Skeletal muscle satellite cell (primary cell): ENCODE measurements around the gene PPP3CA.

Experiments used
- H3K27me3 ChIP-seq: 2 replicates; pipeline ENCODE4 v1.7.0; 2013; ENCODE audit warnings: low read length; ENCODE audit not compliant: control insufficient read depth, insufficient read depth
- H3K36me3 ChIP-seq: 2 replicates; pipeline ENCODE4 v1.7.0; 2013; ENCODE audit warnings: mild to moderate bottlenecking, control low read depth, low read length; ENCODE audit not compliant: insufficient read depth
- H3K4me1 ChIP-seq: 2 replicates; pipeline ENCODE4 v1.7.0; 2013; ENCODE audit warnings: low read length; ENCODE audit not compliant: control insufficient read depth, insufficient read depth
- H3K4me2 ChIP-seq: 2 replicates; pipeline ENCODE4 v1.7.0; 2013; ENCODE audit warnings: mild to moderate bottlenecking, low read length
- H3K4me3 ChIP-seq: 2 replicates; pipeline ENCODE4 v1.7.0; 2013; ENCODE audit warnings: low read length
- H3K9ac ChIP-seq: 2 replicates; pipeline ENCODE4 v1.7.0; 2013; ENCODE audit warnings: mild to moderate bottlenecking, low read depth, low read length, moderate library complexity
- H3K9me3 ChIP-seq: replicated peaks from 2 replicates; pipeline ENCODE4 v1.7.0; 2013; ENCODE audit warnings: mild to moderate bottlenecking, control low read depth, low read length

Gene PPP3CA

DNA sequence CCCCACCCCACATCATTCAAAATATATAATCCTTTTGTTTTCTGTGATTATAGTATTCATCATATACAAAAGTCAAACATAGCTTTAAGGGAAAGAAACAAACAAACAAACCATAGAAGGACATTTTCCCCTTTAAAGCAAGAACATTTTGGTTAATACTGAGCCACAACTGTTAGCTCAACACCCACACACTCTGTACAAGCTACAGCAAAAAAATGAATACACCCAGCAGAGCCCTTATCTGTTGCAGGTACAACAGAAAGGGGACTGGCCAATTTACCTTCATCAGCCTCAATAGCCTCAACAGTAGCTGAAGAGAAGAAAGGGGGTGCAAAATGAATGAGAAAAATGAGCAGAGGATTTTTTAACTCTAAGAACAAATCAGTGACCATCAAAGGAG is 318.4 kb downstream of the PPP3CA start:
- Histone ChIP-seq H3K9ac (no peak overlapping the region), H3K4me1 (no peaks in the 10 kb centered on the region), H3K4me2 (no peak overlapping the region), H3K27me3 (no peaks in the 10 kb centered on the region), H3K9me3 (no peaks in the 10 kb centered on the region), H3K36me3 (peaks cover 19% of the 10 kb centered on the region), H3K4me3 (no peak overlapping the region)

DNA sequence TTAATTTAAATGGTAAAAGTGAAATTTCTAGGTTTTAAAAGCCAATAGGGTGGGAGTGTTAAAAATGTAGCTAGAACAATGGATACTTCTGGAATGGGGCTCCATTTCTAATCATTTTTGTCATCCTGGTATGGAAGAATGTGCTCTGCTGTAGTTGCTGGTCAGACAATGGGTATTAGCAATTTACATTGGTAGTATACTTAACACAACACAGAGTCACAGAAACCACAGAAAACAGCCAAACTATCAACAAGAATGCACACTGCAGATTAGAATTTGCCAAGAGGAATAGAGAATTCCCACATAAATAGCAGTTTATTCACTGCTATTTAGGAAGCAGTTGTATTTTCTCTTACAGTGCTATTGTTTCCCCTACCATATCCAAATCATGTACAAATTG is 319.6 kb downstream of the PPP3CA start:
- Histone ChIP-seq H3K4me1 (peaks cover 3% of the 10 kb centered on the region), H3K4me2 (no peak overlapping the region), H3K9me3 (no peaks in the 10 kb centered on the region), H3K27me3 (no peaks in the 10 kb centered on the region), H3K36me3 (peaks cover 19% of the 10 kb centered on the region), H3K9ac (no peak overlapping the region), H3K4me3 (no peak overlapping the region)

DNA sequence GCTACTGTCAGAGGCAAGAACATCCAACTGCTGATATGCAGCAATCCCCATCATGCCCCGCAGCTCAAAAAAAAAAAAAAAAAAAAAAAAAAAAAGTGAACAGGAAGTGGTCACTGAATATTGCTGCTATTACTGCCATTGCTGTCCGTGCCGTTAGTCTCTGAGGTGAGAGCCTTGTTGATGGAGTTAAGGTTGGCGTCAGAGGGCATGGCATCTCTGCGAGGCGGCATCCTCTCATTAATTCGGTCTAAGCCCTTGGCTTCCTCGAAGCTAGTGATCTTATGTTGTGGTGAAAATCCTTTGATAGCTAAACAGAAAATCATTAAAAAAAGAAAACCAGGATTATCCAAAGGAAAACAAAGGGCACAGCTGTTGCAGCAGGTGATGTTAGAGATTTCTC is 321.6 kb downstream of the PPP3CA start:
- Histone ChIP-seq H3K4me2 (no peak overlapping the region), H3K9ac (no peak overlapping the region), H3K27me3 (no peaks in the 10 kb centered on the region), H3K36me3 (peaks cover 16% of the 10 kb centered on the region), H3K4me3 (no peak overlapping the region), H3K9me3 (no peaks in the 10 kb centered on the region), H3K4me1 (peaks cover 22% of the 10 kb centered on the region)

DNA sequence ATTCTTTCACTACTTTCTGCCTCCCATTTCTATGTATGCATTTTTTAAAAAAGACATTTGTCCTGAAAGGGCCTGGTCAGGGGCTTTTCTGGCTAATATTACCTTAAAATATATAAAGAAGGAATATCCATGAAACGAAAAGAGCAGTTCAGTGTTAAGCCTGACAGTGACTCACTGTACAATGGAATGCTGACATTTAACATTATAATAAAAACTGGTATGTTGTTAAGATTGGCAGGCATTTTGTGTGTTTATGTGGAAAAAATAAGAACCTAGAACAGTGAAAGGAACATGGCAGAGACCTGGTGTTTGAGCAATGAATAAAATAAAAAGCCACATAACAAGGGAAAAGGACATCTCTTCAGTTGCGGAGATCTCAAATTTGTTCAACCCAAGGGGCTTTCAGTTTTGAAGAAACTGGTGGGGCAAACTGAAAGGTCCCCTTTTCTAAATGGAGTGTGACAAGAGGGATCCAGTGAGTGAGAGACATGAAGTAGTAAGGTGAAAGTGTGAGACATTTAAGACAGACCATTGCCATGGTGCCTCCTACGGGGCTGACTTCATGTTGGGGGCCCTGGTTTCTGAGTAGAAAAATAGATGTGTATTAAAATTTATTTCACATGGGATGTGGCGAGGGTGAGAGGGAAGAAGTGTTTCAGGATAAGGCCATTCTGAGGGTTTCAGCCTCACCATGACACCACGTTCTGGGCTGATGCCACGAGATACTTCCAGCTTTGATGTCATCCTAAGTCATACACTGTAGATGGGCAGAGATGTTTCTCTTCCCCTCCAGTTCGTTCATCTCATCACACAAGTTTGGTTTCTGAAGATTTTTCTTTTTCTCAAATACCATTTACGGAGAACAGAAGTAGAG is 324.9 kb downstream of the PPP3CA start:
- peaks cover 35% of the 10 kb centered on the region for H3K4me1 ChIP-seq
- H3K9me3 ChIP-seq = no peaks in the 10 kb centered on the region
- H3K36me3 ChIP-seq = peaks cover 11% of the 10 kb centered on the region
- H3K4me3 ChIP-seq = no peak overlapping the region
- H3K4me2 ChIP-seq = peak overlapping the region; percentile 32
- no peaks in the 10 kb centered on the region for H3K27me3 ChIP-seq
- peak overlapping the region; percentile 9 for H3K9ac ChIP-seq

DNA sequence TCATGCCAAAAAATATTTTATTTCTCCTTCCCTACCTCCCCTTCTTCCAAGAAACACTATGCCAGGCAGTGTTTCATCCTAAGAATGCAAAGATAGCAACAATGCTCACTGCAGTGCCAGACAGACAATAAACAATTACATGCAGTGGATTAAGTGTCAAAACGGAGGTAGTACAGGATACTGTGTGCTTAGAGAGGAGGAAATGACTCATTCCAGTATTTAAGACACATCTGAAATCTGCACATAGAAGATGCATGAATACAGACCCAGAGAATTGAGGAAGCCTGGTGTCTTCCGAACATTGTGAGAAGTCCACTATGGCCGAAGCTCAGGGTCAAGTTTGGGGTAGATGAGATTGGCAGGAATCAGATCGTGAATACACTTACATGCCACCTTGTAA is 326.4 kb downstream of the PPP3CA start:
- no peaks in the 10 kb centered on the region for H3K27me3 ChIP-seq
- H3K4me2 ChIP-seq = peak overlapping the region; percentile 52
- peak overlapping the region; percentile 9 for H3K4me3 ChIP-seq
- H3K9me3 ChIP-seq = no peaks in the 10 kb centered on the region
- peaks cover 35% of the 10 kb centered on the region for H3K4me1 ChIP-seq
- H3K36me3 ChIP-seq = peaks cover 4% of the 10 kb centered on the region
- H3K9ac ChIP-seq = no peak overlapping the region

- Histone ChIP-seq H3K9ac (no peak overlapping the region), H3K36me3 (peaks cover 1% of the 10 kb centered on the region)
Measured at GRCh38 chr4:101019941-101020401, 327.4 kb downstream of the PPP3CA start.

GRCh38 chr4:101019313-101019712 is 328.0 kb downstream of the PPP3CA start:
- no peak overlapping the region for H3K4me3 ChIP-seq
- H3K9me3 ChIP-seq = no peaks in the 10 kb centered on the region
- H3K9ac ChIP-seq = no peak overlapping the region
- H3K4me1 ChIP-seq = peaks cover 35% of the 10 kb centered on the region
- no peaks in the 10 kb centered on the region for H3K27me3 ChIP-seq
- no peaks in the 10 kb centered on the region for H3K36me3 ChIP-seq
- no peak overlapping the region for H3K4me2 ChIP-seq

More at GRCh38 chr4:101019941-101020401, 327.4 kb downstream of the PPP3CA start:
- no peak overlapping the region for H3K4me2 ChIP-seq
- H3K27me3 ChIP-seq = no peaks in the 10 kb centered on the region
- H3K4me3 ChIP-seq = no peak overlapping the region
- H3K9me3 ChIP-seq = no peaks in the 10 kb centered on the region
- H3K4me1 ChIP-seq = peaks cover 35% of the 10 kb centered on the region

- H3K4me1 ChIP-seq = peaks cover 35% of the 10 kb centered on the region
- no peaks in the 10 kb centered on the region for H3K36me3 ChIP-seq
- no peak overlapping the region for H3K4me2 ChIP-seq
- no peak overlapping the region for H3K4me3 ChIP-seq
- no peaks in the 10 kb centered on the region for H3K9me3 ChIP-seq
- no peaks in the 10 kb centered on the region for H3K27me3 ChIP-seq
- H3K9ac ChIP-seq = no peak overlapping the region
Measured at GRCh38 chr4:101018836-101019235, 328.5 kb downstream of the PPP3CA start.

GRCh38 chr4:101014417-101014816 is 332.9 kb downstream of the PPP3CA start:
- Histone ChIP-seq H3K9ac (no peak overlapping the region), H3K27me3 (no peaks in the 10 kb centered on the region), H3K4me1 (peaks cover 8% of the 10 kb centered on the region), H3K36me3 (no peaks in the 10 kb centered on the region), H3K4me3 (no peak overlapping the region), H3K4me2 (no peak overlapping the region), H3K9me3 (no peaks in the 10 kb centered on the region)

GRCh38 chr4:101010987-101011386 is 336.3 kb downstream of the PPP3CA start:
- H3K9me3 ChIP-seq = no peaks in the 10 kb centered on the region
- no peaks in the 10 kb centered on the region for H3K27me3 ChIP-seq
- H3K4me1 ChIP-seq = peaks cover 8% of the 10 kb centered on the region
- no peaks in the 10 kb centered on the region for H3K36me3 ChIP-seq
- no peak overlapping the region for H3K4me3 ChIP-seq
- H3K9ac ChIP-seq = no peak overlapping the region
- H3K4me2 ChIP-seq = no peak overlapping the region

DNA sequence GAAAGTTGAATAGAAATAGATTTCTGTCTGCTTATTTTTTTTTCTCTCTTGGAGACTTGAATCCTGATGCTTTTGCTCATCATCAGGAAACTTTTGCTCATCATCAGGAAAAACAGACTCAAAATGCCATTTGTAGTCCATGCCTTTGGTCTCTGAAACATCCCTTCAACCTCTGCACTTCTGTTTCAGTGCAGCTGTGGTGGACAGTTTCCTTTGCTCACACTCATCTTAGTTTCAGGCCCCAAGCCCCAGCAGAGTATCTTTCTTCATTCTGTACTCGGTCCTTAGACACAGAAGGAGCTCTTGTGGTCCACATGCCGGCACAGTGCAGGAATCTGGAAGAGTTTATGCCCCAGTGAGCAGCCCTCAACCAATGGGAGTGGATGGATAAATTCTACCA is 337.9 kb downstream of the PPP3CA start:
- Histone ChIP-seq H3K4me3 (no peak overlapping the region), H3K4me1 (peaks cover 8% of the 10 kb centered on the region), H3K36me3 (no peaks in the 10 kb centered on the region), H3K9ac (no peak overlapping the region), H3K27me3 (no peaks in the 10 kb centered on the region), H3K4me2 (peak overlapping the region; percentile 14), H3K9me3 (no peaks in the 10 kb centered on the region)

GRCh38 chr4:101008503-101008902 is 338.8 kb downstream of the PPP3CA start:
- H3K4me2 ChIP-seq = no peak overlapping the region
- no peaks in the 10 kb centered on the region for H3K36me3 ChIP-seq
- H3K4me1 ChIP-seq = peaks cover 8% of the 10 kb centered on the region
- no peaks in the 10 kb centered on the region for H3K9me3 ChIP-seq
- H3K27me3 ChIP-seq = no peaks in the 10 kb centered on the region
- H3K4me3 ChIP-seq = no peak overlapping the region
- no peak overlapping the region for H3K9ac ChIP-seq
